HepG2 (cell line): Measurements from ENCODE around the gene OBSL1. TPM values are rescaled to one million over a fixed set of nuclear protein-coding genes. Genes with fewer than 3 reads are reported as not detected.
A peak's percentile ranks its signal among the peaks of the same experiment; 100 is the strongest.

Experiments
- ATF7 ChIP-seq, 2 experiments: fragments of 450-650 bp in 1 of 2; sonication (generic) in 1 of 2; formaldehyde crosslinking in 1 of 2; IDR thresholded peaks; 2 replicates each; pipeline versions ENCODE4 v1.4.0 to v1.6.1; 2016 to 2020; ENCODE audit warnings: antibody characterized with exemption in 1 of 2, mild to moderate bottlenecking in 1 of 2, missing genetic modification reagents in 1 of 2
- BHLHE40 ChIP-seq: IDR thresholded peaks from 2 replicates; pipeline ENCODE4 v1.6.1; 2011; ENCODE audit warnings: low read length, improper control_type of control experiment
- DMAP1 ChIP-seq: IDR thresholded peaks from 2 replicates; pipeline ENCODE4 v1.6.1; 2016
- HNF4A ChIP-seq: sonication (generic); formaldehyde crosslinking; IDR thresholded peaks from 2 replicates; pipeline ENCODE4 v1.4.0; 2020; ENCODE audit warnings: missing genetic modification reagents
- NFATC3 ChIP-seq: sonication (generic); formaldehyde crosslinking; IDR thresholded peaks from 2 replicates; pipeline ENCODE4 v1.5.1; 2020; ENCODE audit warnings: mild to moderate bottlenecking, missing genetic modification reagents
- TOPORS ChIP-seq: sonication (generic); formaldehyde crosslinking; IDR thresholded peaks from 2 replicates; pipeline ENCODE4 v1.8.0; 2023; ENCODE audit warnings: mild to moderate bottlenecking, missing genetic modification reagents
- ZNF883 ChIP-seq: sonication (generic); formaldehyde crosslinking; IDR thresholded peaks from 2 replicates; pipeline ENCODE4 v1.5.1; 2020; ENCODE audit warnings: mild to moderate bottlenecking, missing genetic modification reagents; ENCODE audit errors: not compliant biosample characterization
- polyA plus RNA-seq, 8 experiments: library from polyadenylated mRNA; depleted of rRNA in 3 of 8; stranded (reverse) in 7 of 8; unstranded in 1 of 8; fragments of >200 nt; fragmentation: Illumina TruSeq in 4 of 8; extraction: Trizol in 4 of 8; gene quantifications; 2 replicates each; pipeline versions ENCODE4 v1.2.1 to v1.2.3, GENCODE V29; 2011 to 2016; ENCODE audit warnings: low read depth in 4 of 8, missing spikeins in 1 of 8, mixed read lengths in 1 of 8; ENCODE audit not compliant: insufficient read depth in 1 of 8
- total RNA-seq, 5 experiments: library from RNA; depleted of rRNA; stranded (reverse); fragments of >200 nt; fragmentation: Illumina TruSeq; extraction: Trizol; gene quantifications; 2 replicates each; pipeline ENCODE4 v1.2.3, GENCODE V29; 2016; ENCODE audit warnings: low read depth in 1 of 5
- TF ChIP-seq, protein P1 (sequence below): fragments of 450-650 bp; IDR thresholded peaks from 2 replicates; pipeline ENCODE4 v1.6.1; 2016
- TF ChIP-seq, protein P2 (sequence below): sonication (generic); formaldehyde crosslinking; IDR thresholded peaks from 2 replicates; pipeline ENCODE4 v1.9.0; 2022; ENCODE audit warnings: missing genetic modification reagents, mild to moderate bottlenecking, borderline replicate concordance
- TF ChIP-seq, protein P3 (sequence below): sonication (generic); formaldehyde crosslinking; IDR thresholded peaks from 2 replicates; pipeline ENCODE4 v1.5.1; 2020; ENCODE audit warnings: mild to moderate bottlenecking, missing genetic modification reagents
- TF ChIP-seq, protein P4 (sequence below): sonication (generic); formaldehyde crosslinking; conservative IDR thresholded peaks from 2 replicates; pipeline ENCODE4 v1.4.0; 2020; ENCODE audit warnings: mild to moderate bottlenecking, missing genetic modification reagents, moderate library complexity
- TF ChIP-seq, protein P5 (sequence below): sonication (generic); formaldehyde crosslinking; IDR thresholded peaks from 2 replicates; pipeline ENCODE4 v1.8.0; 2022; ENCODE audit warnings: missing genetic modification reagents, mild to moderate bottlenecking, moderate library complexity, borderline replicate concordance

The OBSL1 gene
- total and polyA plus RNA-seq, 2 of the 13 experiments (the other 11 are each of a cell fraction or from before 2014, with no cell fraction given): 86.7 to 218 TPM

DNA sequence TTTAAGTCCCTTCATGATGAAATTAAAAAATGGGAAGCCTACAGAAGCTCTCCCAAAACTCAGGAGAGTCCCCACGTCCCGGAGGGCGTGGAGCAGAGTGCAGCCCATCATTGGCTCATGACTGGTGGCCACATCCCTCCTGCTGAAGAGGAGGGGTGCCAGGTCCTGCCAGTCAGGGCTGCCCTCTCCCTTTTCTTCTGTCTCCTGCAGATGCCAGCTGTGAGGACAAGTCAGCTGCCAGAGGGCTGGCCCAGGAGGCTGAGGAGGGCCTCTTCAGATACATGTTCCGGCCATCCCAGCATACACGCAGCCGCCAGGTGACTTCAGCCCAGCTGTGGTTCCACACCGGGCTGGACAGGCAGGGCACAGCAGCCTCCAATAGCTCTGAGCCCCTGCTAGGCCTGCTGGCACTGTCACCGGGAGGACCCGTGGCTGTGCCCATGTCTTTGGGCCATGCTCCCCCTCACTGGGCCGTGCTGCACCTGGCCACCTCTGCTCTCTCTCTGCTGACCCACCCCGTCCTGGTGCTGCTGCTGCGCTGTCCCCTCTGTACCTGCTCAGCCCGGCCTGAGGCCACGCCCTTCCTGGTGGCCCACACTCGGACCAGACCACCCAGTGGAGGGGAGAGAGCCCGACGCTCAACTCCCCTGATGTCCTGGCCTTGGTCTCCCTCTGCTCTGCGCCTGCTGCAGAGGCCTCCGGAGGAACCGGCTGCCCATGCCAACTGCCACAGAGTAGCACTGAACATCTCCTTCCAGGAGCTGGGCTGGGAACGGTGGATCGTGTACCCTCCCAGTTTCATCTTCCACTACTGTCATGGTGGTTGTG is 3.4 kb upstream of the OBSL1 start (continued):
- no peak for TF ChIP-seq BHLHE40
- no peak for TF ChIP-seq HNF4A
- TF ChIP-seq DMAP1 (CRISPR knock-in tag): no peak
- TF ChIP-seq, protein P1, sequence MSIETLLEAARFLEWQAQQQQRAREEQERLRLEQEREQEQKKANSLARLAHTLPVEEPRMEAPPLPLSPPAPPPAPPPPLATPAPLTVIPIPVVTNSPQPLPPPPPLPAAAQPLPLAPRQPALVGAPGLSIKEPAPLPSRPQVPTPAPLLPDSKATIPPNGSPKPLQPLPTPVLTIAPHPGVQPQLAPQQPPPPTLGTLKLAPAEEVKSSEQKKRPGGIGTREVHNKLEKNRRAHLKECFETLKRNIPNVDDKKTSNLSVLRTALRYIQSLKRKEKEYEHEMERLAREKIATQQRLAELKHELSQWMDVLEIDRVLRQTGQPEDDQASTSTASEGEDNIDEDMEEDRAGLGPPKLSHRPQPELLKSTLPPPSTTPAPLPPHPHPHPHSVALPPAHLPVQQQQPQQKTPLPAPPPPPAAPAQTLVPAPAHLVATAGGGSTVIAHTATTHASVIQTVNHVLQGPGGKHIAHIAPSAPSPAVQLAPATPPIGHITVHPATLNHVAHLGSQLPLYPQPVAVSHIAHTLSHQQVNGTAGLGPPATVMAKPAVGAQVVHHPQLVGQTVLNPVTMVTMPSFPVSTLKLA: no peak
- no peak for TF ChIP-seq ZNF883 (CRISPR knock-in tag)
- TF ChIP-seq, protein P2, sequence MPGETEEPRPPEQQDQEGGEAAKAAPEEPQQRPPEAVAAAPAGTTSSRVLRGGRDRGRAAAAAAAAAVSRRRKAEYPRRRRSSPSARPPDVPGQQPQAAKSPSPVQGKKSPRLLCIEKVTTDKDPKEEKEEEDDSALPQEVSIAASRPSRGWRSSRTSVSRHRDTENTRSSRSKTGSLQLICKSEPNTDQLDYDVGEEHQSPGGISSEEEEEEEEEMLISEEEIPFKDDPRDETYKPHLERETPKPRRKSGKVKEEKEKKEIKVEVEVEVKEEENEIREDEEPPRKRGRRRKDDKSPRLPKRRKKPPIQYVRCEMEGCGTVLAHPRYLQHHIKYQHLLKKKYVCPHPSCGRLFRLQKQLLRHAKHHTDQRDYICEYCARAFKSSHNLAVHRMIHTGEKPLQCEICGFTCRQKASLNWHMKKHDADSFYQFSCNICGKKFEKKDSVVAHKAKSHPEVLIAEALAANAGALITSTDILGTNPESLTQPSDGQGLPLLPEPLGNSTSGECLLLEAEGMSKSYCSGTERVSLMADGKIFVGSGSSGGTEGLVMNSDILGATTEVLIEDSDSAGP: 0 out of 2 replicates have a peak, but pooled peaks have one; percentile 5
- TF ChIP-seq ATF7 (IDR thresholded peaks at IDR 0.05): no peak
- no peak for TF ChIP-seq ATF7 (CRISPR knock-in tag; IDR thresholded peaks at IDR 0.05)
- TF ChIP-seq, protein P3, sequence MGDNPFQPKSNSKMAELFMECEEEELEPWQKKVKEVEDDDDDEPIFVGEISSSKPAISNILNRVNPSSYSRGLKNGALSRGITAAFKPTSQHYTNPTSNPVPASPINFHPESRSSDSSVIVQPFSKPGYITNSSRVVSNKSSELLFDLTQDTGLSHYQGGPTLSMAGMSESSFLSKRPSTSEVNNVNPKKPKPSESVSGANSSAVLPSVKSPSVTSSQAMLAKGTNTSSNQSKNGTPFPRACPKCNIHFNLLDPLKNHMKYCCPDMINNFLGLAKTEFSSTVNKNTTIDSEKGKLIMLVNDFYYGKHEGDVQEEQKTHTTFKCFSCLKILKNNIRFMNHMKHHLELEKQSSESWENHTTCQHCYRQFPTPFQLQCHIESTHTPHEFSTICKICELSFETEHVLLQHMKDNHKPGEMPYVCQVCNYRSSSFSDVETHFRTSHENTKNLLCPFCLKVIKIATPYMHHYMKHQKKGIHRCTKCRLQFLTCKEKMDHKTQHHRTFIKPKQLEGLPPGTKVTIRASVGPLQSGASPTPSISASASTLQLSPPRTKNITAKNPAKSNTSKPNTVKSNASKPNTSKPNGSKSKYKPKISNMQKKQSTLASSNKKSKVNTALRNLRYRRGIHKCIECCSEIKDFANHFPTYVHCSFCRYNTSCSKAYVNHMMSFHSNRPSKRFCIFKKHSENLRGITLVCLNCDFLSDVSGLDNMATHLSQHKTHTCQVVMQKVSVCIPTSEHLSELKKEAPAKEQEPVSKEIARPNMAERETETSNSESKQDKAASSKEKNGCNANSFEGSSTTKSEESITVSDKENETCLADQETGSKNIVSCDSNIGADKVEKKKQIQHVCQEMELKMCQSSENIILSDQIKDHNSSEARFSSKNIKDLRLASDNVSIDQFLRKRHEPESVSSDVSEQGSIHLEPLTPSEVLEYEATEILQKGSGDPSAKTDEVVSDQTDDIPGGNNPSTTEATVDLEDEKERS (CRISPR knock-in tag): no peak
- TF ChIP-seq, protein P4, sequence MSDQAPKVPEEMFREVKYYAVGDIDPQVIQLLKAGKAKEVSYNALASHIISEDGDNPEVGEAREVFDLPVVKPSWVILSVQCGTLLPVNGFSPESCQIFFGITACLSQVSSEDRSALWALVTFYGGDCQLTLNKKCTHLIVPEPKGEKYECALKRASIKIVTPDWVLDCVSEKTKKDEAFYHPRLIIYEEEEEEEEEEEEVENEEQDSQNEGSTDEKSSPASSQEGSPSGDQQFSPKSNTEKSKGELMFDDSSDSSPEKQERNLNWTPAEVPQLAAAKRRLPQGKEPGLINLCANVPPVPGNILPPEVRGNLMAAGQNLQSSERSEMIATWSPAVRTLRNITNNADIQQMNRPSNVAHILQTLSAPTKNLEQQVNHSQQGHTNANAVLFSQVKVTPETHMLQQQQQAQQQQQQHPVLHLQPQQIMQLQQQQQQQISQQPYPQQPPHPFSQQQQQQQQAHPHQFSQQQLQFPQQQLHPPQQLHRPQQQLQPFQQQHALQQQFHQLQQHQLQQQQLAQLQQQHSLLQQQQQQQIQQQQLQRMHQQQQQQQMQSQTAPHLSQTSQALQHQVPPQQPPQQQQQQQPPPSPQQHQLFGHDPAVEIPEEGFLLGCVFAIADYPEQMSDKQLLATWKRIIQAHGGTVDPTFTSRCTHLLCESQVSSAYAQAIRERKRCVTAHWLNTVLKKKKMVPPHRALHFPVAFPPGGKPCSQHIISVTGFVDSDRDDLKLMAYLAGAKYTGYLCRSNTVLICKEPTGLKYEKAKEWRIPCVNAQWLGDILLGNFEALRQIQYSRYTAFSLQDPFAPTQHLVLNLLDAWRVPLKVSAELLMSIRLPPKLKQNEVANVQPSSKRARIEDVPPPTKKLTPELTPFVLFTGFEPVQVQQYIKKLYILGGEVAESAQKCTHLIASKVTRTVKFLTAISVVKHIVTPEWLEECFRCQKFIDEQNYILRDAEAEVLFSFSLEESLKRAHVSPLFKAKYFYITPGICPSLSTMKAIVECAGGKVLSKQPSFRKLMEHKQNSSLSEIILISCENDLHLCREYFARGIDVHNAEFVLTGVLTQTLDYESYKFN (CRISPR knock-in tag): no peak
- TF ChIP-seq, protein P5, sequence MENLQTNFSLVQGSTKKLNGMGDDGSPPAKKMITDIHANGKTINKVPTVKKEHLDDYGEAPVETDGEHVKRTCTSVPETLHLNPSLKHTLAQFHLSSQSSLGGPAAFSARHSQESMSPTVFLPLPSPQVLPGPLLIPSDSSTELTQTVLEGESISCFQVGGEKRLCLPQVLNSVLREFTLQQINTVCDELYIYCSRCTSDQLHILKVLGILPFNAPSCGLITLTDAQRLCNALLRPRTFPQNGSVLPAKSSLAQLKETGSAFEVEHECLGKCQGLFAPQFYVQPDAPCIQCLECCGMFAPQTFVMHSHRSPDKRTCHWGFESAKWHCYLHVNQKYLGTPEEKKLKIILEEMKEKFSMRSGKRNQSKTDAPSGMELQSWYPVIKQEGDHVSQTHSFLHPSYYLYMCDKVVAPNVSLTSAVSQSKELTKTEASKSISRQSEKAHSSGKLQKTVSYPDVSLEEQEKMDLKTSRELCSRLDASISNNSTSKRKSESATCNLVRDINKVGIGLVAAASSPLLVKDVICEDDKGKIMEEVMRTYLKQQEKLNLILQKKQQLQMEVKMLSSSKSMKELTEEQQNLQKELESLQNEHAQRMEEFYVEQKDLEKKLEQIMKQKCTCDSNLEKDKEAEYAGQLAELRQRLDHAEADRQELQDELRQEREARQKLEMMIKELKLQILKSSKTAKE (CRISPR knock-in tag): no peak
- TF ChIP-seq TOPORS (CRISPR knock-in tag): no peak
- TF ChIP-seq NFATC3: no peak
